ENCODE measurements around the gene TAC1. TPM values are rescaled to one million over a fixed set of nuclear protein-coding genes. Genes with fewer than 3 reads are reported as not detected.

TAC1 gene
- total RNA-seq, 2 experiments from 2014 or later, result not detected

DNA sequence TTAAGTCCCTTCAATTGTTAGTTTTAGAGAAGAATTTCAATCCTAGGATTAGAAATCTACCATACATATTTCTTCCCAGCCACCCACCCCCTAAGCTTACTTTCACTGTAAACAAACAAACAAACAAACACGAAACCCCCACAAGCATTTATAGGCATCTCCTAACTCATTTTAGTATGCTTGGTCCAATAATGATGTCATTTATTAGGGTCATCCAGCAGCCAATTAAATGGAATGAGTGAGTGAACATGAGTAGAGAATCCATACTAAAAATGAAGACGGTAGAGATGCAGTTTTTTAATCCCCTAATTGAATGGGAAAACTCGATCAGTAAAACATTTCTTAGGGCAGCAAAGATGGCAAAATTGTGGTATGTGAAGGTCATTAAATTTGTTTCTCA lies 3.2 kb downstream of the TAC1 start:
- Histone ChIP-seq H3K27ac (ENCODE audit: low read depth in 1 of 2, low read length in 2 of 2) (no peak overlapping the region), H3K4me1 (ENCODE audit: insufficient read depth, low read length) (peaks cover 16% of the 10 kb centered on the region), H3K9me3 (ENCODE audit: control insufficient read depth in 1 of 2, insufficient read depth in 1 of 2, low read length in 2 of 2) (peaks cover 0 to 8% of the 10 kb centered on the region in 2 experiments), H3K4me3 (ENCODE audit: low read length) (no peak overlapping the region), H3K36me3 (ENCODE audit: insufficient read depth, low read length) (no peaks in the 10 kb centered on the region), H3K27me3 (ENCODE audit: control insufficient read depth in 1 of 2, insufficient read depth in 2 of 2, low read length in 2 of 2) (peaks cover 29 to 51% of the 10 kb centered on the region in 2 experiments)
- peaks cover 23% of the 10 kb centered on the region for H3K4me1 Mint-ChIP-seq (ENCODE audit: low read depth)
- H3K36me3 Mint-ChIP-seq (ENCODE audit: low read depth), result no peaks in the 10 kb centered on the region
- no peak for ATAC-seq (ENCODE audit: poor library complexity)
- ChIA-PET CTCF (no interaction called here), POLR2A (no interaction called here)
- no peak for TF ChIP-seq CTCF (IDR thresholded peaks at IDR 0.05)
- intact Hi-C loops (cut with DNase I, micrococcal nuclease), result no loop called here
- H3K9me3 Mint-ChIP-seq, result no peaks in the 10 kb centered on the region
- no peak overlapping the region for H3K27ac Mint-ChIP-seq
- peaks cover 60% of the 10 kb centered on the region for H3K27me3 Mint-ChIP-seq
- H3K4me3 Mint-ChIP-seq, result no peak overlapping the region
- no peak for DNase-seq

- no peaks in the 10 kb centered on the region for H3K36me3 Mint-ChIP-seq (ENCODE audit: low read depth)
- H3K27ac Mint-ChIP-seq, result no peak overlapping the region
- CTCF ChIA-PET, result no interaction called here
- Histone ChIP-seq H3K27ac (ENCODE audit: low read depth in 1 of 2, low read length in 2 of 2) (no peak overlapping the region), H3K4me3 (ENCODE audit: low read length) (no peak overlapping the region), H3K9me3 (ENCODE audit: control insufficient read depth in 1 of 2, insufficient read depth in 1 of 2, low read length in 2 of 2) (no peaks in the 10 kb centered on the region), H3K36me3 (ENCODE audit: insufficient read depth, low read length) (no peaks in the 10 kb centered on the region), H3K27me3 (ENCODE audit: control insufficient read depth in 1 of 2, insufficient read depth in 2 of 2, low read length in 2 of 2) (no peaks in the 10 kb centered on the region), H3K4me1 (ENCODE audit: insufficient read depth, low read length) (no peaks in the 10 kb centered on the region)
- ATAC-seq (ENCODE audit: poor library complexity), result no peak
- H3K4me1 Mint-ChIP-seq (ENCODE audit: low read depth), result no peaks in the 10 kb centered on the region
- H3K4me3 Mint-ChIP-seq, result no peak overlapping the region
- POLR2A ChIA-PET, result no interaction called here
- intact Hi-C loops (cut with DNase I, micrococcal nuclease), result no loop called here
- DNase-seq, result no peak
- TF ChIP-seq CTCF (IDR thresholded peaks at IDR 0.05), result no peak
- H3K9me3 Mint-ChIP-seq, result no peaks in the 10 kb centered on the region
- peaks cover 31% of the 10 kb centered on the region for H3K27me3 Mint-ChIP-seq
Observed at GRCh38 chr7:97748482-97748881, 16.6 kb downstream of the TAC1 start.

- Histone ChIP-seq H3K4me3 (ENCODE audit: low read length) (no peak overlapping the region), H3K9me3 (ENCODE audit: control insufficient read depth in 1 of 2, insufficient read depth in 1 of 2, low read length in 2 of 2) (no peaks in the 10 kb centered on the region), H3K4me1 (ENCODE audit: insufficient read depth, low read length) (no peaks in the 10 kb centered on the region), H3K27ac (ENCODE audit: low read depth in 1 of 2, low read length in 2 of 2) (no peak overlapping the region), H3K36me3 (ENCODE audit: insufficient read depth, low read length) (no peaks in the 10 kb centered on the region), H3K27me3 (ENCODE audit: control insufficient read depth in 1 of 2, insufficient read depth in 2 of 2, low read length in 2 of 2) (peaks cover 0 to 5% of the 10 kb centered on the region in 2 experiments)
- Mint-ChIP-seq H3K27ac (no peak overlapping the region), H3K4me3 (no peak overlapping the region), H3K36me3 (ENCODE audit: low read depth) (no peaks in the 10 kb centered on the region), H3K9me3 (no peaks in the 10 kb centered on the region), H3K27me3 (peaks cover 28% of the 10 kb centered on the region), H3K4me1 (ENCODE audit: low read depth) (no peaks in the 10 kb centered on the region)
- no peak for DNase-seq
- intact Hi-C loops (cut with DNase I, micrococcal nuclease), result no loop called here
- no peak for ATAC-seq (ENCODE audit: poor library complexity)
- POLR2A ChIA-PET, result no interaction called here
- TF ChIP-seq CTCF (IDR thresholded peaks at IDR 0.05), result no peak
- CTCF ChIA-PET, result no interaction called here
Observed at GRCh38 chr7:97751566-97751965, 19.7 kb downstream of the TAC1 start.
